CD14-positive monocyte (primary cell): ENCODE data around the gene P4HA2. TPM values are rescaled to one million over a fixed set of nuclear protein-coding genes. Genes with fewer than 3 reads are reported as not detected.

Experiments used
- DNase-seq, 3 donors: peaks; one replicate each; pipeline ENCODE4 v3.0.0-alpha.2; 2011 to 2022
- H2AFZ ChIP-seq: 2 replicates; pipeline ENCODE4 v1.6.0; 2012; ENCODE audit warnings: mild to moderate bottlenecking, low read depth, low read length, inconsistent platforms; ENCODE audit not compliant: insufficient read depth, poor library complexity, severe bottlenecking
- H3K27ac ChIP-seq, 2 donors: 1 replicate in 1 of 2; 2 replicates in 1 of 2; pipeline ENCODE4 v1.5.1; 2012 to 2013; ENCODE audit warnings: low read length in 2 of 2, control low read depth in 1 of 2, inconsistent platforms in 1 of 2, low read depth in 1 of 2, mild to moderate bottlenecking in 1 of 2
- H3K27me3 ChIP-seq, 2 donors: one replicate each; pipeline versions ENCODE4 v1.6.0 to v1.6.1; 2011 to 2013; ENCODE audit warnings: low read length in 2 of 2; ENCODE audit not compliant: control insufficient read depth in 2 of 2, insufficient read depth in 2 of 2
- H3K36me3 ChIP-seq, 2 donors: replicated peaks in 1 of 2; 1 replicate in 1 of 2; 2 replicates in 1 of 2; pipeline versions ENCODE4 v1.5.1 to v1.6.1; 2012 to 2013; ENCODE audit warnings: low read length in 2 of 2, control low read depth in 1 of 2, inconsistent platforms in 1 of 2, mild to moderate bottlenecking in 1 of 2; ENCODE audit not compliant: insufficient read depth in 2 of 2, control insufficient read depth in 1 of 2
- H3K4me1 ChIP-seq, 2 donors: 1 replicate in 1 of 2; 2 replicates in 1 of 2; pipeline versions ENCODE4 v1.5.1 to v1.6.1; 2012 to 2013; ENCODE audit warnings: low read length in 2 of 2, control low read depth in 1 of 2, inconsistent platforms in 1 of 2, mild to moderate bottlenecking in 1 of 2, moderate library complexity in 1 of 2; ENCODE audit not compliant: insufficient read depth in 2 of 2, control insufficient read depth in 1 of 2
- H3K4me2 ChIP-seq: replicated peaks from 2 replicates; pipeline ENCODE3; 2012; ENCODE audit warnings: low read length, moderate library complexity, mild to moderate bottlenecking; ENCODE audit not compliant: poor library complexity, severe bottlenecking; ENCODE audit errors: extremely low read depth
- H3K4me3 ChIP-seq, 3 experiments: fragments of 200-600 bp in 1 of 3; sonication (generic) in 1 of 3; replicated peaks in 1 of 3; 1 replicate in 2 of 3; 2 replicates in 1 of 3; pipeline ENCODE4 v1.5.1; 2011 to 2013; ENCODE audit warnings: low read length in 3 of 3, mild to moderate bottlenecking in 3 of 3, control low read depth in 2 of 3, low read depth in 2 of 3, inconsistent platforms in 1 of 3, moderate library complexity in 1 of 3
- H3K79me2 ChIP-seq: 2 replicates; pipeline ENCODE4 v1.6.0; 2012; ENCODE audit warnings: mild to moderate bottlenecking, control low read depth, inconsistent platforms, low read length, moderate library complexity; ENCODE audit not compliant: insufficient read depth
- H3K9ac ChIP-seq: 2 replicates; pipeline ENCODE4 v1.6.0; 2017; ENCODE audit warnings: low read length, mild to moderate bottlenecking; ENCODE audit not compliant: insufficient read depth, poor library complexity, severe bottlenecking
- H3K9me3 ChIP-seq, 2 donors: replicated peaks in 1 of 2; 1 replicate in 1 of 2; 2 replicates in 1 of 2; pipeline versions ENCODE4 v1.5.1 to v1.6.1; 2012 to 2013; ENCODE audit warnings: low read length in 2 of 2, control low read depth in 1 of 2; ENCODE audit not compliant: control insufficient read depth in 1 of 2, insufficient read depth in 1 of 2
- H4K20me1 ChIP-seq: 2 replicates; pipeline ENCODE4 v1.6.0; 2012; ENCODE audit warnings: mild to moderate bottlenecking, low read length, control low read depth, moderate library complexity; ENCODE audit not compliant: insufficient read depth
- H3K27ac Mint-ChIP-seq, 7 donors: one replicate each; pipeline ENCODE4 v1.8.0; 2020; ENCODE audit warnings: mild to moderate bottlenecking in 7 of 7, mixed read lengths in 7 of 7, moderate library complexity in 6 of 7, inconsistent platforms in 2 of 7
- H3K27me3 Mint-ChIP-seq, 3 donors: one replicate each; pipeline ENCODE4 v1.8.0; 2021 to 2022; ENCODE audit warnings: low read depth in 3 of 3, mild to moderate bottlenecking in 3 of 3, mixed read lengths in 3 of 3, moderate library complexity in 3 of 3, inconsistent platforms in 1 of 3
- H3K36me3 Mint-ChIP-seq, 2 donors: one replicate each; pipeline ENCODE4 v1.8.0; 2020; ENCODE audit warnings: mixed read lengths in 2 of 2, inconsistent platforms in 1 of 2, mild to moderate bottlenecking in 1 of 2
- H3K4me1 Mint-ChIP-seq: one replicate; pipeline ENCODE4 v1.8.0; 2020; ENCODE audit warnings: mild to moderate bottlenecking, mixed read lengths
- H3K4me3 Mint-ChIP-seq, 2 donors: one replicate each; pipeline ENCODE4 v1.8.0; 2020; ENCODE audit warnings: mild to moderate bottlenecking in 2 of 2, mixed read lengths in 2 of 2, moderate library complexity in 1 of 2
- H3K9me3 Mint-ChIP-seq, 7 donors: one replicate each; pipeline ENCODE4 v1.8.0; 2020 to 2022; ENCODE audit warnings: mixed read lengths in 7 of 7, mild to moderate bottlenecking in 6 of 7, moderate library complexity in 6 of 7, inconsistent platforms in 2 of 7
- CTCF ChIP-seq: fragments of 200-600 bp; IDR thresholded peaks from one replicate; pipeline ENCODE4 v1.8.0; 2022; ENCODE audit warnings: antibody characterized with exemption, mild to moderate bottlenecking
- WGBS: methylation state at CpG from one replicate; pipeline ENCODE4 v1.1.5; 2013; ENCODE audit warnings: missing lambda C conversion rate; ENCODE audit not compliant: insufficient coverage; 5-methylcytosine and 5-hydroxymethylcytosine counted together
- intact Hi-C, 2 donors: fragments of 100-400 bp; cut with micrococcal nuclease; formaldehyde crosslinking; loops; one replicate each; pipeline versions ENCODE4 v1.15.0 to v1.15.1; 2023
- polyA plus RNA-seq, 3 donors: library from polyadenylated mRNA; depleted of rRNA in 1 of 3; unstranded in 2 of 3; stranded (reverse) in 1 of 3; fragments of 300-500 nt in 2 of 3; fragments of >200 nt in 1 of 3; fragmentation: Illumina TruSeq in 2 of 3; gene quantifications; 1 replicate in 2 of 3; 2 replicates in 1 of 3; pipeline ENCODE4 v1.2.3, GENCODE V29; 2012 to 2021

The P4HA2 gene
- polyA plus RNA-seq, 3 donors: 0.12 to 0.99 (median 0.45) TPM

GRCh38 chr5:132264546-132265335 is 37.1 kb upstream of the P4HA2 start:
- H3K27ac Mint-ChIP-seq: no peak overlapping the region
- no peak overlapping the region for H3K4me2 ChIP-seq
- H2AFZ ChIP-seq: no peak overlapping the region
- intact Hi-C loops: no loop called here
- H3K4me1 ChIP-seq: no peaks in the 10 kb centered on the region
- H4K20me1 ChIP-seq: no peaks in the 10 kb centered on the region
- no peaks in the 10 kb centered on the region for H3K36me3 ChIP-seq
- no peaks in the 10 kb centered on the region for H3K9me3 Mint-ChIP-seq
- DNase-seq: no peak
- no peaks in the 10 kb centered on the region for H3K36me3 Mint-ChIP-seq
- H3K4me3 ChIP-seq: no peak overlapping the region
- H3K79me2 ChIP-seq: no peaks in the 10 kb centered on the region
- H3K9ac ChIP-seq: no peak overlapping the region
- WGBS: 54% methylated on average over 2 of the region's 4 CpGs
- H3K27me3 Mint-ChIP-seq: peaks cover 3 to 16% (median 6%) of the 10 kb centered on the region in 3 donors
- H3K27ac ChIP-seq: no peak overlapping the region
- no peaks in the 10 kb centered on the region for H3K9me3 ChIP-seq
- H3K4me1 Mint-ChIP-seq: peaks cover 7% of the 10 kb centered on the region
- H3K4me3 Mint-ChIP-seq: no peak overlapping the region
- H3K27me3 ChIP-seq: no peaks in the 10 kb centered on the region
- TF ChIP-seq CTCF: no peak

GRCh38 chr5:132263548-132264261 is 36.1 kb upstream of the P4HA2 start:
- no peak overlapping the region for H3K27ac Mint-ChIP-seq
- intact Hi-C loops: no loop called here

More at GRCh38 chr5:132263548-132264261, 36.1 kb upstream of the P4HA2 start:
- H3K27me3 Mint-ChIP-seq: peaks cover 7 to 20% (median 13%) of the 10 kb centered on the region in 3 donors
- H3K4me1 Mint-ChIP-seq: peaks cover 7% of the 10 kb centered on the region
- H3K9me3 Mint-ChIP-seq: peaks cover 0 to 3% (median 0%) of the 10 kb centered on the region in 7 donors
- 70% methylated on average over 2 of the region's 7 CpGs for WGBS
- Histone ChIP-seq H3K9me3 (no peaks in the 10 kb centered on the region), H3K4me3 (no peak overlapping the region), H3K9ac (no peak overlapping the region), H3K27ac (no peak overlapping the region), H3K27me3 (peaks cover 0 to under 1% of the 10 kb centered on the region in 2 donors), H4K20me1 (no peaks in the 10 kb centered on the region), H3K36me3 (no peaks in the 10 kb centered on the region), H3K4me1 (no peaks in the 10 kb centered on the region), H2AFZ (no peak overlapping the region), H3K4me2 (no peak overlapping the region), H3K79me2 (no peaks in the 10 kb centered on the region)
- no peak for TF ChIP-seq CTCF
- H3K36me3 Mint-ChIP-seq: no peaks in the 10 kb centered on the region
- peak in 1 of 3 donors; percentile 44 for DNase-seq
- no peak overlapping the region for H3K4me3 Mint-ChIP-seq
